DND-41 (cell line): ENCODE measurements around the gene CD300LD.

Experiments used
- EZH2 ChIP-seq: IDR thresholded peaks from 3 replicates; pipeline ENCODE4 v1.6.1; 2012; ENCODE audit warnings: borderline replicate concordance, low read depth, mild to moderate bottlenecking, moderate library complexity, low read length, inconsistent platforms; ENCODE audit not compliant: severe bottlenecking
- TF ChIP-seq, protein P1 (sequence below): IDR thresholded peaks from 2 replicates; pipeline ENCODE4 v1.5.1; 2012; ENCODE audit warnings: borderline replicate concordance, low read length, moderate library complexity, mild to moderate bottlenecking; ENCODE audit not compliant: poor library complexity, severe bottlenecking; ENCODE audit errors: extremely low read depth

DNA sequence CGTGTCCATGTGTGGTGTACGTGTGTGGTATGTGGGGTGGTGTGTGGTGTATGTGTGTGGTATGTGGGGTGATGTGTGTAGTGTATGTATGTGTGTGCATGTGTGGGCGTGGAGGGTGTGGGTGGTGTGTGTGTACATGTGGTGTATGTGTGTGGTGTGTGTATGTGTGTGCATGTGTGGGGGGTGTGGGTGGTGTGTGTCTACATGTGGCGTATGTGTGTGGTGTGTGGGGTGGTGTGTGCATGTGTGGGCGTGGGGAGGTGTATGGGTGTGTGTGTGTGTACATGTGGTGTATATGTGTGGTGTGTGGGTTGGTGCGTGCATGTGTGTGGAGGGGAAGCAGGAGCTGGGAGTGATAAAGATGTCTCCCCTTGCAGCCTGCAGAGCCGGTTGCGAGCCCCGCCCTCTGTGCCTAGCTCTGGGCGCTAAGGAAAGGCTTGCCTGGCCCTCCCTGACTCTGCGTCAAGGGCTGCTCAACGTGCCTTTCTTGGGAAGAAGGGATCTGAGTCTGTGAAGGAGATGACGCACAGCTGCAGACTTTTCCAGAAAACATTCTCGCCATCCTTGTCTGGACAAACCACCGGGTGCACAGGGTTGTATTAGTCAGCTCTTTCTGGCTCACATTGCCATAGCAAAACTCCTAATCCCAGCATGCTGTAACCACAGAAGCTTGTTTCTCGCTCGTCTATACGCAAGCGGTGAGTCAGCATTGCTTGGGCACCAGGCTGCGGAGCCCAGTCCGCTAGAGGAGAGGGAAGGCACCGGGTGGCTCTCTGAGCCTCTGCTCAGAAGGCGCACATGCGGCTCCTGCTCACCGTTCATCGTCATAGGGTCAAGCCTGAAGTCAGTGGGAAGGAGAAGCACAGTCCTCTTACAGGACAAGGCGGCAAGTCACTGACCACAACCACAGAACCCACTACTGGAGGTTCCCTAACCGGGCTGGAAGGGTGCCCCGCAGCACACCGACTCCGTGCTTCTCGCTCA lies 22.8 kb downstream of the CD300LD start:
- TF ChIP-seq, protein P1, sequence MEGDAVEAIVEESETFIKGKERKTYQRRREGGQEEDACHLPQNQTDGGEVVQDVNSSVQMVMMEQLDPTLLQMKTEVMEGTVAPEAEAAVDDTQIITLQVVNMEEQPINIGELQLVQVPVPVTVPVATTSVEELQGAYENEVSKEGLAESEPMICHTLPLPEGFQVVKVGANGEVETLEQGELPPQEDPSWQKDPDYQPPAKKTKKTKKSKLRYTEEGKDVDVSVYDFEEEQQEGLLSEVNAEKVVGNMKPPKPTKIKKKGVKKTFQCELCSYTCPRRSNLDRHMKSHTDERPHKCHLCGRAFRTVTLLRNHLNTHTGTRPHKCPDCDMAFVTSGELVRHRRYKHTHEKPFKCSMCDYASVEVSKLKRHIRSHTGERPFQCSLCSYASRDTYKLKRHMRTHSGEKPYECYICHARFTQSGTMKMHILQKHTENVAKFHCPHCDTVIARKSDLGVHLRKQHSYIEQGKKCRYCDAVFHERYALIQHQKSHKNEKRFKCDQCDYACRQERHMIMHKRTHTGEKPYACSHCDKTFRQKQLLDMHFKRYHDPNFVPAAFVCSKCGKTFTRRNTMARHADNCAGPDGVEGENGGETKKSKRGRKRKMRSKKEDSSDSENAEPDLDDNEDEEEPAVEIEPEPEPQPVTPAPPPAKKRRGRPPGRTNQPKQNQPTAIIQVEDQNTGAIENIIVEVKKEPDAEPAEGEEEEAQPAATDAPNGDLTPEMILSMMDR: no peak
- TF ChIP-seq EZH2: no peak
